ENCODE results near the gene ATG13. TPM values are rescaled to one million over a fixed set of nuclear protein-coding genes. Genes with fewer than 3 reads are reported as not detected.

ATG13 gene
- total RNA-seq, 1 donor from 2014 or later: 80.0 TPM

GRCh38 chr11:46674463-46675287, 57.3 kb downstream of the ATG13 start:
- no peak for DNase-seq (ENCODE audit: extremely low read depth, low read depth, low spot score)

- no peak for DNase-seq (ENCODE audit: extremely low read depth, low read depth, low spot score)
These were observed 58.0 kb downstream of the ATG13 start for GRCh38 chr11:46675288-46675851.

GRCh38 chr11:46675949-46676348, 58.6 kb downstream of the ATG13 start:
- DNase-seq (ENCODE audit: extremely low read depth, low read depth, low spot score): no peak

GRCh38 chr11:46676436-46677158, 59.2 kb downstream of the ATG13 start:
- DNase-seq (ENCODE audit: extremely low read depth, low read depth, low spot score): no peak

- DNase-seq (ENCODE audit: extremely low read depth, low read depth, low spot score): no peak
These were observed 59.8 kb downstream of the ATG13 start for GRCh38 chr11:46677169-46677568.

- DNase-seq (ENCODE audit: extremely low read depth, low read depth, low spot score): no peak
These were observed 60.8 kb downstream of the ATG13 start for GRCh38 chr11:46677991-46678740.

GRCh38 chr11:46678741-46679130, 61.4 kb downstream of the ATG13 start:
- no peak for DNase-seq (ENCODE audit: extremely low read depth, low read depth, low spot score)

- DNase-seq (ENCODE audit: extremely low read depth, low read depth, low spot score): no peak
These were observed 62.1 kb downstream of the ATG13 start for GRCh38 chr11:46679241-46680163.

- no peak for DNase-seq (ENCODE audit: extremely low read depth, low read depth, low spot score)
These were observed 62.9 kb downstream of the ATG13 start for GRCh38 chr11:46680164-46680760.

- no peak for DNase-seq (ENCODE audit: extremely low read depth, low read depth, low spot score)
These were observed 63.5 kb downstream of the ATG13 start for GRCh38 chr11:46680815-46681214.

GRCh38 chr11:46681814-46682213, 64.5 kb downstream of the ATG13 start:
- no peak for DNase-seq (ENCODE audit: extremely low read depth, low read depth, low spot score)

GRCh38 chr11:46682773-46683752, 65.7 kb downstream of the ATG13 start:
- DNase-seq (ENCODE audit: extremely low read depth, low read depth, low spot score): no peak

- no peak for DNase-seq (ENCODE audit: extremely low read depth, low read depth, low spot score)
These were observed 67.0 kb downstream of the ATG13 start for GRCh38 chr11:46684367-46684766.

GRCh38 chr11:46686886-46687795, 69.8 kb downstream of the ATG13 start:
- DNase-seq (ENCODE audit: extremely low read depth, low read depth, low spot score): no peak

- no peak for DNase-seq (ENCODE audit: extremely low read depth, low read depth, low spot score)
These were observed 73.3 kb downstream of the ATG13 start for GRCh38 chr11:46690702-46691101.

GRCh38 chr11:46692450-46692849, 75.1 kb downstream of the ATG13 start:
- DNase-seq (ENCODE audit: extremely low read depth, low read depth, low spot score): no peak

GRCh38 chr11:46693597-46694012, 76.3 kb downstream of the ATG13 start:
- no peak for DNase-seq (ENCODE audit: extremely low read depth, low read depth, low spot score)
